HEK293 (cell line): ENCODE results near the gene MTRF1L.

Source experiments
- CTCF ChIP-seq: fragments of 450-650 bp; formaldehyde crosslinking; IDR thresholded peaks from 2 replicates; pipeline ENCODE4 v1.5.1; 2016; ENCODE audit warnings: missing biosample characterization, missing genetic modification characterization
- RBAK ChIP-seq: fragments of 450-650 bp; formaldehyde crosslinking; IDR thresholded peaks from 2 replicates; pipeline ENCODE4 v1.5.1; 2016; ENCODE audit warnings: missing biosample characterization, missing genetic modification characterization
- REST ChIP-seq: fragments of 450-650 bp; formaldehyde crosslinking; IDR thresholded peaks from 2 replicates; pipeline ENCODE4 v1.5.1; 2016; ENCODE audit warnings: missing biosample characterization, missing genetic modification characterization
- ZFP3 ChIP-seq: fragments of 450-650 bp; formaldehyde crosslinking; IDR thresholded peaks from 2 replicates; pipeline ENCODE4 v1.5.1; 2016; ENCODE audit warnings: low read depth, missing biosample characterization, missing genetic modification characterization
- ZNF311 ChIP-seq: fragments of 450-650 bp; formaldehyde crosslinking; IDR thresholded peaks from 2 replicates; pipeline ENCODE4 v1.5.1; 2017; ENCODE audit warnings: missing biosample characterization, missing genetic modification characterization, borderline replicate concordance
- ZNF776 ChIP-seq: fragments of 450-650 bp; formaldehyde crosslinking; IDR thresholded peaks from 2 replicates; pipeline ENCODE4 v1.5.0; 2017; ENCODE audit warnings: missing biosample characterization, missing genetic modification characterization, borderline replicate concordance
- TF ChIP-seq, protein P1 (sequence below): fragments of 450-650 bp; IDR thresholded peaks from 2 replicates; pipeline ENCODE4 v1.5.1; 2018; ENCODE audit warnings: missing biosample characterization, mild to moderate bottlenecking, missing genetic modification characterization

- peak; percentile 38; the same call in 1 of the 2 replicates for TF ChIP-seq CTCF (tag by site-specific recombination)
- no peak for TF ChIP-seq ZNF776
- TF ChIP-seq ZFP3: no peak
- TF ChIP-seq RBAK: no peak
- no peak for TF ChIP-seq ZNF311
- TF ChIP-seq, protein P1, sequence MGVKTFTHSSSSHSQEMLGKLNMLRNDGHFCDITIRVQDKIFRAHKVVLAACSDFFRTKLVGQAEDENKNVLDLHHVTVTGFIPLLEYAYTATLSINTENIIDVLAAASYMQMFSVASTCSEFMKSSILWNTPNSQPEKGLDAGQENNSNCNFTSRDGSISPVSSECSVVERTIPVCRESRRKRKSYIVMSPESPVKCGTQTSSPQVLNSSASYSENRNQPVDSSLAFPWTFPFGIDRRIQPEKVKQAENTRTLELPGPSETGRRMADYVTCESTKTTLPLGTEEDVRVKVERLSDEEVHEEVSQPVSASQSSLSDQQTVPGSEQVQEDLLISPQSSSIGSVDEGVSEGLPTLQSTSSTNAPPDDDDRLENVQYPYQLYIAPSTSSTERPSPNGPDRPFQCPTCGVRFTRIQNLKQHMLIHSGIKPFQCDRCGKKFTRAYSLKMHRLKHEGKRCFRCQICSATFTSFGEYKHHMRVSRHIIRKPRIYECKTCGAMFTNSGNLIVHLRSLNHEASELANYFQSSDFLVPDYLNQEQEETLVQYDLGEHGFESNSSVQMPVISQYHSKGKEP (tag by site-specific recombination): no peak
- TF ChIP-seq REST (tag by site-specific recombination): peak; percentile 9; the same call in 1 of the 2 replicates
Observed at GRCh38 chr6:152981989-152982903, 20.3 kb downstream of the MTRF1L start.
